ENCODE results near the gene PTPRO.

DNA sequence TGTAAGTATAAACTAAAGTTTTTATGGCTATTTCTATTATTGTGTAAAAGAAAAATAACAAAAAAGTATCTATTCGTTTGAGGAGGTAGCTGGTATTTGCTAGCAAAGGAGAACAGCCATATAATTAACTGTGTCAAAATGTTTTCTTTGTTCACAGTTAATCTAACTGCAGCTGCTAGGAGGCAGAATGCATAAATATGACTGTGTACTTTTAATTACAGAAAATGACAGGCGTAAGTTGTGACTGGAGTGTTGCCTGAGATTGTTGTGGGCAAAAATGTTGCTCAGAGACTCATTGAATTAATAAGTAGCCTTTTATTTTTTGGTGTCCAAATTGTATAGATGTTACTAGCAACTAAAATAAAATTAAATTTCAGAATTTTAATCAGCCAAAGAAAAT lies 33.5 kb downstream of the PTPRO start:
- TF ChIP-seq, protein P1, sequence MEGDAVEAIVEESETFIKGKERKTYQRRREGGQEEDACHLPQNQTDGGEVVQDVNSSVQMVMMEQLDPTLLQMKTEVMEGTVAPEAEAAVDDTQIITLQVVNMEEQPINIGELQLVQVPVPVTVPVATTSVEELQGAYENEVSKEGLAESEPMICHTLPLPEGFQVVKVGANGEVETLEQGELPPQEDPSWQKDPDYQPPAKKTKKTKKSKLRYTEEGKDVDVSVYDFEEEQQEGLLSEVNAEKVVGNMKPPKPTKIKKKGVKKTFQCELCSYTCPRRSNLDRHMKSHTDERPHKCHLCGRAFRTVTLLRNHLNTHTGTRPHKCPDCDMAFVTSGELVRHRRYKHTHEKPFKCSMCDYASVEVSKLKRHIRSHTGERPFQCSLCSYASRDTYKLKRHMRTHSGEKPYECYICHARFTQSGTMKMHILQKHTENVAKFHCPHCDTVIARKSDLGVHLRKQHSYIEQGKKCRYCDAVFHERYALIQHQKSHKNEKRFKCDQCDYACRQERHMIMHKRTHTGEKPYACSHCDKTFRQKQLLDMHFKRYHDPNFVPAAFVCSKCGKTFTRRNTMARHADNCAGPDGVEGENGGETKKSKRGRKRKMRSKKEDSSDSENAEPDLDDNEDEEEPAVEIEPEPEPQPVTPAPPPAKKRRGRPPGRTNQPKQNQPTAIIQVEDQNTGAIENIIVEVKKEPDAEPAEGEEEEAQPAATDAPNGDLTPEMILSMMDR (IDR thresholded peaks at IDR 0.05; ENCODE audit: low read depth, low read length, poor library complexity, severe bottlenecking), result no peak
- TF ChIP-seq EZH2phosphoT487 (IDR thresholded peaks at IDR 0.05; ENCODE audit: borderline replicate concordance, low read length), result no peak
